Measurements from ENCODE around the gene ENOX1. TPM values are rescaled to one million over a fixed set of nuclear protein-coding genes. Genes with fewer than 3 reads are reported as not detected.

ENOX1 gene
- total RNA-seq, 1 donor from 2014 or later = 1.7 TPM

GRCh38 chr13:43214124-43214523, 572.6 kb downstream of the ENOX1 start:
- Mint-ChIP-seq H3K36me3 (ENCODE audit: low read depth, unreplicated experiment) (no peaks in the 10 kb centered on the region), H3K9me3 (ENCODE audit: unreplicated experiment) (no peaks in the 10 kb centered on the region), H3K27me3 (ENCODE audit: unreplicated experiment) (peaks cover 2% of the 10 kb centered on the region), H3K4me3 (ENCODE audit: unreplicated experiment) (no peak overlapping the region), H3K27ac (ENCODE audit: unreplicated experiment) (no peak overlapping the region), H3K4me1 (ENCODE audit: unreplicated experiment) (no peaks in the 10 kb centered on the region)
- no peak for DNase-seq (ENCODE audit: low spot score)
- TF ChIP-seq CTCF (IDR thresholded peaks at IDR 0.05; ENCODE audit: unreplicated experiment) = no peak

- TF ChIP-seq CTCF (IDR thresholded peaks at IDR 0.05; ENCODE audit: unreplicated experiment) = no peak
- Mint-ChIP-seq H3K4me1 (ENCODE audit: unreplicated experiment) (no peaks in the 10 kb centered on the region), H3K36me3 (ENCODE audit: low read depth, unreplicated experiment) (no peaks in the 10 kb centered on the region), H3K27me3 (ENCODE audit: unreplicated experiment) (no peaks in the 10 kb centered on the region), H3K9me3 (ENCODE audit: unreplicated experiment) (no peaks in the 10 kb centered on the region), H3K27ac (ENCODE audit: unreplicated experiment) (no peak overlapping the region), H3K4me3 (ENCODE audit: unreplicated experiment) (no peak overlapping the region)
- DNase-seq (ENCODE audit: low spot score) = no peak
These were observed 579.9 kb downstream of the ENOX1 start for GRCh38 chr13:43206838-43207237.

GRCh38 chr13:43205416-43205815, 581.4 kb downstream of the ENOX1 start:
- Mint-ChIP-seq H3K4me3 (ENCODE audit: unreplicated experiment) (no peak overlapping the region), H3K27me3 (ENCODE audit: unreplicated experiment) (no peaks in the 10 kb centered on the region), H3K9me3 (ENCODE audit: unreplicated experiment) (no peaks in the 10 kb centered on the region), H3K27ac (ENCODE audit: unreplicated experiment) (no peak overlapping the region), H3K4me1 (ENCODE audit: unreplicated experiment) (no peaks in the 10 kb centered on the region), H3K36me3 (ENCODE audit: low read depth, unreplicated experiment) (peaks cover 3% of the 10 kb centered on the region)
- no peak for DNase-seq (ENCODE audit: low spot score)
- no peak for TF ChIP-seq CTCF (IDR thresholded peaks at IDR 0.05; ENCODE audit: unreplicated experiment)

GRCh38 chr13:43204591-43204990, 582.2 kb downstream of the ENOX1 start:
- Mint-ChIP-seq H3K4me3 (ENCODE audit: unreplicated experiment) (no peak overlapping the region), H3K27ac (ENCODE audit: unreplicated experiment) (no peak overlapping the region)
- TF ChIP-seq CTCF (IDR thresholded peaks at IDR 0.05; ENCODE audit: unreplicated experiment) = no peak

GRCh38 chr13:43203781-43204180, 583.0 kb downstream of the ENOX1 start:
- H3K4me1 Mint-ChIP-seq (ENCODE audit: unreplicated experiment) = no peaks in the 10 kb centered on the region
- no peaks in the 10 kb centered on the region for H3K27me3 Mint-ChIP-seq (ENCODE audit: unreplicated experiment)
- no peaks in the 10 kb centered on the region for H3K9me3 Mint-ChIP-seq (ENCODE audit: unreplicated experiment)
- no peak overlapping the region for H3K4me3 Mint-ChIP-seq (ENCODE audit: unreplicated experiment)
- H3K27ac Mint-ChIP-seq (ENCODE audit: unreplicated experiment) = no peak overlapping the region
- no peak for DNase-seq (ENCODE audit: low spot score)
- peaks cover 3% of the 10 kb centered on the region for H3K36me3 Mint-ChIP-seq (ENCODE audit: low read depth, unreplicated experiment)
- no peak for TF ChIP-seq CTCF (IDR thresholded peaks at IDR 0.05; ENCODE audit: unreplicated experiment)

More at GRCh38 chr13:43204591-43204990, 582.2 kb downstream of the ENOX1 start:
- DNase-seq (ENCODE audit: low spot score) = no peak
- Mint-ChIP-seq H3K36me3 (ENCODE audit: low read depth, unreplicated experiment) (peaks cover 3% of the 10 kb centered on the region), H3K9me3 (ENCODE audit: unreplicated experiment) (no peaks in the 10 kb centered on the region), H3K4me1 (ENCODE audit: unreplicated experiment) (no peaks in the 10 kb centered on the region), H3K27me3 (ENCODE audit: unreplicated experiment) (no peaks in the 10 kb centered on the region)
